GM12892 (cell line): ENCODE measurements around the gene NQO1.
"Not testable (repeated sequence)": the region's sequence is repeated elsewhere in the genome, so short reads cannot be mapped to it uniquely, and the experiment has no call there.

Experiments used
- DNase-seq: peaks from one replicate; pipeline ENCODE4 v3.0.0; 2011; ENCODE audit not compliant: insufficient read length
- FAIRE-seq: peaks from 2 replicates; lab custom pipeline; 2011; peaks lifted over from hg19 to GRCh38; lab: Jason Lieb, UNC
- POLR2A ChIP-seq: IDR thresholded peaks from 2 replicates; pipeline ENCODE4 v1.6.1; 2011; ENCODE audit warnings: low read depth, low read length, control low read depth
- POLR2AphosphoS5 ChIP-seq: IDR thresholded peaks from 2 replicates; pipeline ENCODE4 v1.6.1; 2011; ENCODE audit warnings: low read depth, low read length, control low read depth
- TAF1 ChIP-seq: IDR thresholded peaks from 2 replicates; pipeline ENCODE4 v1.6.1; 2011; ENCODE audit warnings: low read depth, mild to moderate bottlenecking, control low read depth, low read length, borderline replicate concordance

The NQO1 gene

GRCh38 chr16:69756705-69757104 is 30.3 kb upstream of the NQO1 start:
- FAIRE-seq: no peak
- no peak for DNase-seq
- TF ChIP-seq POLR2A (no peak), POLR2AphosphoS5 (no peak), TAF1 (no peak)

DNA sequence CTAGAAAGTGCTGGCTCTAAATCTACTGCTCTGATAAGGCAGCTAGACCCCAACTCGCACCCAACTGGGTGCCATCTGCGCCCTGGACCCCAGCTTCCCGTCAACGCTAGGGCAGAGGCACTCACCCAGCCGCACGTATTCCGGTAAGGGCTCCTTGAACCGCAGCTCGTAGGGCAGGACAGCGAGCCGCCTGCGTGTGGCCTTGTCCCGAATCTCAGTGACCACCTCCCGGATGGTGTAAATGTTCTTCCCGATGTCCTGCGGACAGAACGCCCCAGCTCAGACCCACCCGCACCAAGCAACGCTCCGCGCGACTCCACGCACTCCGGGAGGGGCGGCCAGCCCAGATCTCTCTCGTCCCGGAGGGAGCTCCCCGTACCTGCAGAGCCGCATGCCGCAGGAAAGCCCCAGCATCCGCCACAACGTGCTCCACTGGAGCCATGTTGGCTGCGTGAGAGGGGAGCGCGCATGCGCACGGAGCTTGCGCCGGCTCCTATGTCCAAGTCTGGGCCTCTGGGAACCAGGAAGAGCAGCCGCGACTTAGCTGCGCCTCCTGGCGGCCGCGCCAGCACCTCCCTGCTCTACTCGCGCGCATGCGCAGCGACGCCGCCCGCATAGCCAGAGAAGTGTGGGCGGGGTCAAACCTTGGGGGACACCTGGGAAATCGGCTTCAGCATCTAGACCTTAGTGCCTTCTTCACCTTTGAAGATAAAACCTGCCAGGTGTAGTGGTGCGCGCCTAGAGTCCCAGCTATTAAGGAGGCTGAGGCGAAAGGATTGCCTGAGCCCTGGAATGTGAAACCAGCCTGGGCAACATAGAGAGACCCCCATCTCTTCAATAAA is 28.3 kb upstream of the NQO1 start, which contains the start of gene NOB1:
TSS of gene NOB1 (minus strand) at position 458 of the 842 bp plus-strand sequence. CDS start at position 442, 16 bp downstream.
- FAIRE-seq: peak; percentile 95

GRCh38 chr16:69754143-69754468 is 27.7 kb upstream of the NQO1 start:
- no peak for TF ChIP-seq POLR2A
- 0 out of 2 replicates have a peak, but pooled peaks have one; percentile 19 for TF ChIP-seq TAF1
- DNase-seq: no peak

More for the DNA sequence above, 28.3 kb upstream of the NQO1 start, which contains the start of gene NOB1:
- DNase-seq: peak; percentile 85
- TF ChIP-seq POLR2A: peak; percentile 97
- peak; percentile 93 for TF ChIP-seq TAF1
- peak; percentile 95 for TF ChIP-seq POLR2AphosphoS5

DNA sequence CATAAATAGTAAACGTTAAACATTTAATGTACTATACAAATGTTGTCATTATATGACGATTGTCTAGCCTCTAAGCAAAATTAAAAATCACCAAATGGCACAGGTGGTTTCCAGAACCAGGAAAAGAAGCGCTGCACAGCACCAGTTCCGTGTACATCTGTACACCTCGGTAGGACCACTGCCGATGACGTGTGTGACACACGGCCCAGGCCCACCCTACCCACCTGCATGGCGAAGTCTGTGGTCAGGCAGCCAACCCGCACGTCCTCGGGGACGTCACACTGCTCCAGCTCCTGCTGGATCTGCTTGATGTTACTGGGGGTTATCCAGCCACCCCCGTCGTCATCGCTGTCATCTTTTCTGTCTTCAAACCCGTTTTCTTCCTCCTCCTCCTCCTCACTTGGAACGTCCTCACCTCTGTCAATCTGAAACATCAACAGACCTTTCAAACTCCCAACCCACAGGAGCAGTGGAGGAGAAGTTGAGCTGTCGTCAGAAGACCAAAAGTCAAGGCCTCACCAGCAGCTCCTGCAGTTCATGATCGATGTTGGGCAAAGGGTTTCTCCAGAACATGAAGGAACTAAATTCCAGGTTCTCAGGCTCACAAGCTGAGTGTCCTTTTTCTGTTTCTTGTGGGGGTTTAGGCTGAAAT is 22.5 kb upstream of the NQO1 start:
- DNase-seq (no peak), FAIRE-seq (no peak)
- TF ChIP-seq POLR2A: no peak
- TF ChIP-seq POLR2AphosphoS5: 0 out of 2 replicates have a peak, but pooled peaks have one; percentile 21
- no peak for TF ChIP-seq TAF1

More at GRCh38 chr16:69754143-69754468, 27.7 kb upstream of the NQO1 start:
- no peak for FAIRE-seq

DNA sequence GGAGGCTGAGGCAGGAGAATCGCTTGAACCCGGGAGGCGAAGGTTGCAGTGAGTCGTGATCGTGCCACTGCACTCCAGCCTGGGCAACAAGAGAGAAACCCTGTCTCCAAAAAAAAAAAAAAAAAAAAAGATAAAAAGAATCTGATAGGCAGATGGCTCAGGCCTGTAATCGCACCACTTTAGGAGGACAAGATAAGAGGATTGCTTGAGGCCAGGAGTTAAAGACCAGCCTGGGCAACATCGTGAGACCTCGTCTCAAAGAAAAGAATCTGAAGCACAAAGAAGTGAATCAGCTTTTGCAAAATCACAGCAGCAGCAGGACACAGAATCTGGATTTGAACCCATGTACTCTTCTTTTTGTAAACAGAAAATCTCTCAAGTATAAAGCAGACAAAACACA is 20.8 kb upstream of the NQO1 start:
- FAIRE-seq (no peak), DNase-seq (no peak)
- TF ChIP-seq POLR2A (no peak), TAF1 (no peak), POLR2AphosphoS5 (no peak)

GRCh38 chr16:69745959-69746358 is 19.6 kb upstream of the NQO1 start:
- no peak for FAIRE-seq
- DNase-seq: no peak
- TF ChIP-seq TAF1 (no peak), POLR2A (no peak), POLR2AphosphoS5 (no peak)

DNA sequence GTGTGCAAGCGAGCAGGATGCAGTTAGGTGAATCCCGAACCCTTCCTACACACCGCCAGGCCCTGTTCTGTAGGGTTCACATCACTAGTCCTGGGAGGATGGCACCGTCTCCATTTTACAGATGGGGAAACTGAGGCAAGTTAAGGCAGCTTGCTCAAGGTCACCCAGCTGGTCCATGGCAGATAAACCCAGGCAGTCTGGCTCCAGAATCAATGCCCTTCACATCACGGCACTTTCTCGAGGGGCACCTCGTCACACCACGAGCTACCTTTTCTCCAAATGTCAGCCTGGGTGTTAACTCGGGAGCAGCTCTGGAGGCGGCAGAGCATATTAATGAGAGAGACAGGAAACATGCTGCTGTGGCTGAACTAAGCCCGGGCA is 18.9 kb upstream of the NQO1 start:
- FAIRE-seq (no peak), DNase-seq (no peak)
- TF ChIP-seq POLR2AphosphoS5 (peak; percentile 68; the same call in 1 of the 2 replicates), POLR2A (no peak; the same call in 1 of the 2 replicates)

DNA sequence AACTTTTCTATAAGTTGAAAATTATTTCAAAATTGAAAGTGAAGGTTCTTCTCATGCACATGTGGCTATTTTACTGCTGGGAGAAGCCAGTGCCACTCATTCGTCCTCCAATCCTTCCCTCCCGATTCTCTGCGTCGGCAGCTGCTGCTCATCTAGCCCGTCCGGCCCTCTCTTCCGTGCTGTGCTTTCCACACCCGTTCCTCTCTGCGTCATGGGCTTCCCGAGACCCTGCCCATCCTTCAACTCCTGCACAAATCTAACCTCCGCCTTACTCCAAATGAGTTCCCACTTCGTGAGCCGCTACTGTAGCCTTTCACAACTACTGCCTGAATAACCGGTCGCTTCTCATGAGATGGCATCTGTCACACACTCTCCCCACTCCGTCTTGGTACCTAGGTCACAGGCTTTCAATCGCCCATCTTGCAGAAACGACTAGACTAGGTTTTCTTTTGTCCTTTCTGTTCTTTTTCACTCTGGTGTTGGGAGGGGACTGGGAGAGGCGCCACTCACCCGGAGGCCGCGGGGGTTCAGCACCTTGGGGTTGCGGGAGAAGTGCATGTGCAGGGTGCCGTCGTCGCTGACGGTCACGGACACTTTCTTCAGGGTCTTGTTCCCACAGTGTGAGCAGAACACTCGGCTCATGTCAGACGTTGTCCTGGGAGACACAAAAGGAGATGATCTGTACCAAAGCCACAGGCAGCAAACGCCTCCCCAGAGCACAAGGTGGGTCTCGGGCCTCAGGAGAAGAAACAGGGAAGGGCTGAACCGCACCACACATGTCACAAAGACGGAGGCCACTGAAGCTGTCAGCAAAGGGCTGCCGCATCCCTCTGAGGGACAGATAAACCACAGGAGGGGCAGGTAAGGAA is 18.2 kb upstream of the NQO1 start:
- DNase-seq: no peak
- no peak for TF ChIP-seq TAF1
- no peak for TF ChIP-seq POLR2AphosphoS5
- no peak for TF ChIP-seq POLR2A
- no peak for FAIRE-seq

DNA sequence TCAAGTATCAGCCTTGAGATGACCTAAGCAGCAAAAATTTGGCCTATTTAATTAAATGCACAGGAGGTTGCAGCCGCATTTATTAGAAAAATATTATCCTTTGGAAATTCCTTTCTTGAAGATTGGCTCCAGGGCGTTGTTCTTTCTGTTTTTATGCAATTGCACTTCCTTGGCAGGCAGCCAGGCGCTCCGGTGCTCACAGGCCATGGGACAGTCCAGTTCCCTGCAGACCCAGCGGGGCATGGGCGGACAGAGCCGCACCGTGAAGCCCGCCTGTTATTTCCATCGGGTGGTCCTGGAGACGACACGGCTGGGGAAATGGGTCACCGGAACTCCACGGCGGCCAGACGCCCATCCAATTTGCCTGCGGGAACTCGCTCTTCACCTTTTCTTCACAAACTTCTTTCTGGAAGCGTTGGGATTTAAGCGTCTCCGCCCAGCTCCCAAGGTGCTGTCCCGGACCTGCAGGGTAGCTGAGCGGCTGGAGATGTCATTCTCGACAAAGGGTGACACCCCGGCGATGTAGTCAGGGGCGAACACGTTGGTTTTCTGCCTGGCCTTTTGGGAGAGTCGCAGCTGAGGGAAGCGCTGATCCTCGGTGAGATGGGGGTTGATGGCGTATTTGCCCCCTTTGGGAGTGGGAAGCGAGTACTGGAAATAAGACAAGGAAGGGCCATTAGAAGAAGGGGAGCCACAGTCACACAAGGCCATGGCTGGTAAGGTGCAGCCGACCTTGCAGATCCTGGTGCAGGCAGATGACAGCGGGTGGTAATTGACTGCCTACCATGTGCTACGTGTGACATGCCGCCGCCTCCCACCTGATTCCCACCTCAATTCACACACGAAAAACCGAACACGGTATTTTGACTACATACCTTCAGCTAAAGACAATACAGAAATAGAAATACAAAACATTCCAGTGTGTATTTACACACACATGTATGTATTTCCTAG is 15.9 kb upstream of the NQO1 start:
- no peak for DNase-seq
- no peak for FAIRE-seq

DNA sequence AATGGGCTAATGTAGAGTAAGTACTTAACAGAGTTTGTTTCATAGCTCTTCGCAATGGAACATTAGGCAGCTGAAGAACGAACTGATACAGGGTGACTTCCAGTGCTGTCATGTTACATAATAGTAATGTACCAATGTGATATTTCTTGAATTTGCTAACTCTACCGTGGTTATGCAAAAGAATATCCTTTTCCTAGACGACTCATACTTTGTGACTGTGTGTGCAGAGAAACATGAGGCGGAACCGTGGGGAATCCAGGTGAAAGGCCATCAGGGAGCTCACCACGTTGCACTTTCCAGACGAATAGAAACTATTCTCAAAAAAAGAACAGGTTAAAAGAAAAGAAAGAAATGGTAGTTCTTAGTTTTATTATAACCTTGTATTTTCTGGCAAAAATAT is 15.2 kb upstream of the NQO1 start:
- no peak for TF ChIP-seq POLR2A
- TF ChIP-seq POLR2AphosphoS5: no peak
- no peak for TF ChIP-seq TAF1
- no peak for FAIRE-seq
- no peak for DNase-seq

More for the DNA sequence above, 15.9 kb upstream of the NQO1 start:
- TF ChIP-seq POLR2A: no peak
- no peak for TF ChIP-seq POLR2AphosphoS5
- TF ChIP-seq TAF1: no peak

- no peak for DNase-seq
- no peak for FAIRE-seq
- TF ChIP-seq POLR2A: no peak
- TF ChIP-seq POLR2AphosphoS5: no peak
- TF ChIP-seq TAF1: no peak
Measured at GRCh38 chr16:69732101-69732500, 5.7 kb upstream of the NQO1 start.

GRCh38 chr16:69731280-69731679 is 4.9 kb upstream of the NQO1 start:
- FAIRE-seq, DNase-seq: not testable (repeated sequence)

- FAIRE-seq, DNase-seq: not testable (repeated sequence)
Measured at GRCh38 chr16:69729030-69729429, 2.7 kb upstream of the NQO1 start.
